NCI-H510A (cell line): ENCODE results near the gene C13orf46.

Source experiments
- DNase-seq: peaks from one replicate; lab custom pipeline; 2025; lab: John Stamatoyannopoulos, UW

The C13orf46 gene

DNA sequence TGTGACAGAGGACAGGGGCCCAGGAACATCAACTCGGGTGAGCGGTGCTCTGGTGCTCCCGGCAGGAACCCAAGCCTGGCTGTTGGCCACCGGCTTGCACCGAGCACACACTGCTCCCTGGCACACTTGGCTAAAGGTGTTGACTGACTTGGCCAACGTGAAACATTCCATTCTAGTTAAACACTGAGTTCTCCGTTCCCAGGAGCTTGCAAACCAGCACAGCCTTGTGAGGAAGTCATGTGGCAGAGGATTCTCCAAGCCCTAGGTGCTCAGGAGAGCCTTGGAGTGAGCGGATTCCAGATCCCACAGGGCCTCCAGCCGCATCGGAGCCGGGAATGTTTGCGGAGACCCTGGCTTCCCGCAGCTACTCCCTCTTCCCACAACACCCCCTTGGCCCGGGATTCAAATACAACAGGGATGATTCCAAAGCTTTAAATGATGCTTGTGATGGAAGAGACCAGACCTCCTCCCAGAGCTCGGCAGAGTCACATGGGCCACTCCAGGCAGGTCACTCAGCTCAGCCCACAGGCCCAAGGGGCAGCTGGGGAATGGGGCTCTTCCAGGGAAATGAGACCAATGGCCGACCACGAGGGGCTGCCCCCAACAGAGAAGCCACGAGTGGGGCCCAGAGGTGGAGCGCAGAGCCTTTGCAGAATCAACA is 2.9 kb downstream of the C13orf46 start:
- DNase-seq: no peak

GRCh38 chr13:113969973-113970611 is 3.8 kb downstream of the C13orf46 start:
- no peak for DNase-seq

DNA sequence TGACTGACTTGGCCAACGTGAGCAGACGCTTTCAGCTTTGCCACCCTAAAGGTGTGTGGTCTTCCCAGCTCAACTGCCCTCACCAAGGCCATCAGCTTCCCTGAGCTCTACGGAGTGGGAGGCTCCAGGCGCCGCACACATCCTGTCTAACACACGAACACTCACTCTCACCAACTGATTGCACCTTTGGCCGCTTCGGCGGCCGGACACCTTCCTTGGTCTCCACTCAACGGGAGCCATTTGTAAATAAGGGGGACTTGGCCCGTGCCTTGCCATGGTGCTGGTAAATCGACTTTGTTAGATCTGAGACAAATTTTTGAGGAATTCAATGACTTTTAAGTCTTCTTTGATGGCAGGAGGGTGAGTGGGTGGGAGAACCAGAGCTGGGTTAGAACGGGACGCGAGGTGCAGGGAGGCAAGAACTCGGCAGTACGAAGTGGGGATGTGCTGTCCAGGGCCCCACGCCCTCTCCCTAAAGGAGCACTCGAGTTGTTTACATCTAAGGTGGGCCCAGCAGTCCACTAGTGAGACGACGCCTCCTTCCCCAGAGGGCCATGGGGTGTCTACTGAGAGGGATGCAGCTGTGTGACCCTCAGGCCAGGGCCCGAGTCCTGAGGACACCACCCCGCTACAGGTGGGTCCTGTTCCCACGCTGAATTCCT is 4.4 kb downstream of the C13orf46 start:
- DNase-seq: no peak

GRCh38 chr13:113968463-113969310 is 5.2 kb downstream of the C13orf46 start:
- DNase-seq: no peak

DNA sequence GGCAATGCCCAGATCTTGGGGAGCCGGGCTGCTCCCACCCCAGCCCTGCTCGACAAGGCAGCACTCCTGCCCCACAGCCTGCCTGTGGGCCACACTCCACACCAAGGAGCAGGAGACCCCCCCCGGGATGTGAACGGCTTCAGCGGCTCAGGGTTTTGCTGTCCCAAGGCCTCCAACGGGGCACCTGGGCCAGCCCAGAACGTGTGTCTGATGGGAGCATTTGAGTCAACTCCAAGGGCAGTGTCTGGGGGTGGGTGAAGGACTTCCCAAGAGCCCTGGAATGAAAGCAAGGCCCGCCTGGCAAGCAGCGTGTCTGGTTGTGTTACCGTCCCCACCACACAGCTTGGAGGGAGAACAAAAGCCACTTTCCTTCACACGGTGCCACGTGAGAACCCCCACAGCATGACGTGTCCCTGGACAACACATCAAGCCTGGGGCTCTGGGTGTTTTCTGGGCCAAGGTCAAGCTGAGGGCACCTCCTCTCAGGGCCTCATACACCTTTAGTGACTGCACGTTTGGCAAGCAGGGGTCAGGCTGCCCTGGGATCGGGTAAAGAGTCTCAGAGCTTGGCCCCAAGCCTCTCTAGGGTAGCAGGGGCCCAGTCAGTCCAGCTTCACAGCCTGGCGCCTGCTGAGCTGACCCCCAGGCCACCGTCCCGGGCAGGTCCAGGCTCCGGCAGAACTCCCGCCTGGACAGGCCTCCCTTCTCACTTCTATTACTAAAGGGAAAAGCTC is 6.0 kb downstream of the C13orf46 start:
- DNase-seq: no peak

DNA sequence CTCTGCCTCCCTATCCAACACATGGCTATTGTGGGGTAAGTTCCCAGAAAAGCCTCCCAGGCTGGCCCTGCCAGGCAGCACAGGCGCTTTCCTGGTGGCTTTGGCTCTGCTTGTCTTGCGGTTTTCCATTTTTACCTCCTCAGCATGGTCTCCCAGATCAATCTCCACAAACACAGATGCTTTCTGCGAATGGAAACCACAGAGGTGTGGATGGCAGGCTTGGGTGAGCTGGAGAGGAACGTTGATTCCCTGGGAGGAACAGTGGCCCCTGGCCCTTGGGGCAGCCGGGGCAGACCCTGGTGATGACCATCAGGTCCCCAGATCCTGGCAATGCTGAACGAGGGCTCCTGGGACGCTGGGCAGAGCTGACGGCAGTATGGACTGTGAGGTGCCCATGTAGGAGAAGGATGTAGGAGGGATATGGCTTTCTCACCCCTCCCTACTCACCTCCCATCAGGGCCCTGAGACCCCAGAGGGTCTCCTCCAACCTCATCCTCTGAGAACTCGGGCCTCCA is 6.6 kb downstream of the C13orf46 start:
- no peak for DNase-seq

GRCh38 chr13:113965968-113966884 is 7.7 kb downstream of the C13orf46 start:
- DNase-seq: no peak

DNA sequence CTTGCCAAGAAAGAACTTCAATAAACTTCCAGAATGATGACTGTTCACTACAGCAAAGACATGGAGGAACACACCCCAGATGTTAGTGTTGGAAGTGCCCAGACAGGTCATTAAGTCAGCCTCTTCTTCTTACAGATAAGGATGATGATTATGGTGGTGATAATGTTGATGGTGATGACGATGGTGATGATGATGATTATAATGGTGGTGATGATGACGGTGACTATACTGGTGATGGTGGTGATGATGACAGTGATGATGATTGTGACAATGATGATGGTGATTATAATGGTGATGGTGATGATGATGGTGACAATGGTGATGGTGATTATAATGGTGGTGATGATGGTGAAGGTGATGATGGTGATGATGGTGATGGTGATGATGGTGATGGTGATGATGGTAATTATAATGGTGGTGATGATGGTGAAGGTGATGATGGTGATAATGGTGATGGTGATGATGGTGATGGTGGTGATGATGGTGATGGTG is 8.4 kb downstream of the C13orf46 start:
- no peak for DNase-seq

DNA sequence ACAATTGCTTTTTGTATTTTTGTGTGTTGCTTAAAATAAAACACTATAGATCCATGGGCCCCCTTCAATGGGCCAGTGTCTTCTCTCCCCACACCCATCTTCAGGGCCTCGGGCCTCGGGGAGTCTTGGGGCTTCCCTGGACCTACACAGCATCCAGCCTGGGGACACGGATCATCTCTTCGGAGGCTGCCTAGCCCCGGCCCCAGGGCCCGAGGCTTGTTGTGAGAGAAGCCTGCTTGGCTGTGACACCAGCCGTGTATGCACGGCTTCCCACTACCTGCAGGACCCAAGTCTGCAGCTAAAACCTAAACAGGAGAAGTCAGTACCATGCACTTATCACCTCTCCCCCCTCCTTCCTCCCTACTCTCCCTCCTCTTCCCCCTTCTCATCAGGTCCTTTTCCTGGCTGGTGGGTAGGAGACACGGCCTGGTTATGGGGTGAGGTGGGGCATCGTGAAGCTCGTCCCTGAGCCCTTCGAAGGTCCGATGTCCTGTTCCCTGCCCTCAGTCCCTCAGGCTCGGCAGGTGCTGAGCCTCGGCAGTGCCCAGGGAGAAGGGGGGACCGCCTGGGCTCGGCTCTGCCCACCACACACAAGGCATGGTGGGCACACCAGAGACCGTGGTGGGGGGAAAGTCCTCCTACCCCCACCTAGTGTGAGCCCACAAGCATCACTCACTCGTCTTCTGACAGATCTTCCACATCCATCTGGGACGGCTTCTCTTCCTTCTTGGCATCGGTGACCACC is 9.5 kb downstream of the C13orf46 start:
- no peak for DNase-seq

DNA sequence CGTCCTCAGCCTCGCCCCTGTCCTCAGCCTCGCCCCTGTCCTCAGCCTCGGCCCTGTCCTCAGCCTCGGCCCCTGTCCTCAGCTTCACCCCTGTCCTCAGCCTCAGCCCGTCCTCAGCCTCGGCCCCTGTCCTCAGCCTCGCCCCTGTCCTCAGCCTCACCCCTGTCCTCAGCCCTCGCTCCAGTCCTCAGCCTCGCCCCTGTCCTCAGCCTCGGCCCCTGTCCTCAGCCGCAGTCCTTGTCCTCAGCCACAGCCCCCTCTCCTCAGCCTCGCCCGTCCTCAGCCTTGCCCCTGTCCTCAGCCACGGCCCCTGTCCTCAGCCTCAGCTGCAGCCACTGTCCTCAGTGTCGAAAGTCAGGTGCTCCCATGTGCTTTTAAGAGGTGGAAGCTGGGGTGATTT is 10.5 kb downstream of the C13orf46 start:
- no peak for DNase-seq

DNA sequence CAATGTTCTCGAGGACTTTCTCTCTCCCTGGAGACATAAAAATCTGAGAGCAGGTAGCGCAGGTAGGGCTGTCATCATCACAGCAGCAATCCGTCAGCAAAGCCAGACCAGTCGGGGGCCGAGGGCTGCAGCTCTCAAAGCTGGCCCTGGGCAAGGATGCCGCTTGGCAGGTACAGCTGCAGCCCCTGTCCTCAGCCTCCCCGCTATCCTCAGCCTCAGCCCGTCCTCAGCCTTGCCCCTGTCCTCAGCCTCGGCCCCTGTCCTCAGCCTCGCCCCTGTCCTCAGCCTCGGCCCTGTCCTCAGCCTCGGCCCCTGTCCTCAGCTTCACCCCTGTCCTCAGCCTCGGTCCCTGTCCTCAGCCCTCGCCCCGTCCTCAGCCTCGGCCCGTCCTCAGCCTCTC is 10.9 kb downstream of the C13orf46 start:
- no peak for DNase-seq

DNA sequence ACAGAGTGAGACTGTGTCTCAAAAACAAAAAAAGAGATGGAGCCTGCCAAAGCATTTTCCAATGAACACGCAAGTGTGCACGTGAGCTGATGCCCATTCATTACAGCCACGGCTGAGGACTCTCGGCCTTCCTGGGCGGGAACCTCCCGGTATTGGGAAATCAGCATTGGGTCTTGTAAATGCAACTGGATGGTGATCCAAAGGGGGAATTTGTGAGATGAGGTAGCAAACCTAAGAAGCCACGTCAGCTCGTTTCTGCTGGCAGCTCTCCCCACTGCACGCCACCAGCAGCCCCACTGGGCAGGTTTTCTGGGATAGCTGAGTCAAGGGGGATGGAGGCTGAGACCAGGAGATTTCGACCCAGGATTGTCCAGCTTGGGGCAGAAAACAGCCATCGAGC is 11.5 kb downstream of the C13orf46 start:
- no peak for DNase-seq

DNA sequence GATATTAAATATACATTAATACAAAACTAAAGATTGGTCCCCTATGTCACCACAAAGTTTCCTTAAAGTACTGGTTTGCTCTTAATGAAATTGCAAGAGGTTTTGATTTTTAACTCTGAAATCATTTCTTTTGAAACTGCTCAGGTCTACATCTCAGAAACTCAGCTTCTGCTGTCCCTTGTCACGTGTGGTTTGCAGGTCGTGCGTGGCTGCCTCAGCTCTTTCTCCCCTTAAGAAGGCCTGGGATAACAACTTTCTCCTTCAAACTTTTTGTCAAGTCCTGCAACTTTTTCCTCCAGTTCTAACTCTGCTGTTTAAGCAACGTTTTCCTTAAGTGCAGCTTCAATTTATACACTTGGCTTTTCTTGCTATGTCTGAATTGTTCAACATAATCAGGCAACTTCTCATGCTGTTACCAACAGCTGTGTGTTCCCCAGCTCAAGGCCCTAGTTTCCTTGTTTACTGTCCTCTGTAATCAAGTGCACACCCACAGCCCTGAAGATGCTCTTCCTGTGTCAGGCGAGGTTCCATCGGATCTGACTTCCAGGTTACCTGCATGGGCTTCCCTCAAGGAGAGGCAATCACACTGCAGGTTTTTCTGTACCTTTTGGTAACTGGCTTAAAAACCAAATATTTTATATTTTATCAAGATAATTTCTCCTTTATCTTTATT is 13.5 kb downstream of the C13orf46 start:
- no peak for DNase-seq

- DNase-seq: no peak
These were observed 14.7 kb downstream of the C13orf46 start for GRCh38 chr13:113959198-113959597.

GRCh38 chr13:113958373-113958772 is 15.5 kb downstream of the C13orf46 start:
- DNase-seq: no peak

- DNase-seq: no peak
These were observed 17.3 kb downstream of the C13orf46 start for GRCh38 chr13:113956571-113956970.

GRCh38 chr13:113955691-113956090 is 18.2 kb downstream of the C13orf46 start:
- no peak for DNase-seq

DNA sequence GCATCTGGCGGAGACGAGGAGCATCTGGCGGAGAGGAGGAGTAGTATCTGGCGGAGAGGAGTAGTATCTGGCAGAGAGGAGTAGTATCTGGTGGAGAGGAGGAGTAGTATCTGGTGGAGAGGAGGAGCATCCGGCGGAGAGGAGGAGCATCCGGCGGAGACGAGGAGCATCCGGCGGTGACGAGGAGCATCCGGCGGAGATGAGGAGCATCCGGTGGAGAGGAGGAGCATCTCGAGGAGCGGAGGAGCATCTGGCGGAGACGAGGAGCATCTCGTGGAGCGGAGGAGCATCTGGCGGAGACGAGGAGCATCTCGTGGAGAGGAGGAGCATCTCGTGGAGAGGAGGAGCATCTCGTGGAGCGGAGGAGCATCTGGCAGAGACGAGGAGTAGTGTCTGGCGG is 18.6 kb downstream of the C13orf46 start:
- DNase-seq: no peak
